CD4-positive, alpha-beta memory T cell (primary cell): ENCODE data around the gene PSMD4. TPM values are rescaled to one million over a fixed set of nuclear protein-coding genes. Genes with fewer than 3 reads are reported as not detected.

Experiments used
- CTCF ChIA-PET: fragments of 350-600 bp; sonication (Branson Sonifier 250); formaldehyde crosslinking; loops from one replicate; lab custom pipeline; 2021; ENCODE audit warnings: inconsistent platforms; ENCODE audit not compliant: partially characterized antibody; lab: Charles Lee
- POLR2A ChIA-PET: fragments of 350-600 bp; sonication (Branson Sonifier 250); formaldehyde crosslinking; loops from one replicate; lab custom pipeline; 2021; ENCODE audit not compliant: partially characterized antibody; lab: Charles Lee
- DNase-seq, 5 donors: peaks; one replicate each; pipeline versions ENCODE4 v3.0.0 to v3.0.0-alpha.2; 2020 to 2022; ENCODE audit warnings: mixed read lengths in 1 of 5
- H3K27ac ChIP-seq: one replicate; pipeline ENCODE4 v1.7.0; 2013; ENCODE audit warnings: low read depth, low read length
- H3K27me3 ChIP-seq: 2 replicates; pipeline ENCODE4 v1.7.0; 2013; ENCODE audit warnings: mild to moderate bottlenecking, low read length, moderate library complexity; ENCODE audit not compliant: insufficient read depth
- H3K36me3 ChIP-seq: 2 replicates; pipeline ENCODE4 v1.7.0; 2013; ENCODE audit warnings: mild to moderate bottlenecking, low read length, moderate library complexity; ENCODE audit not compliant: insufficient read depth
- H3K4me1 ChIP-seq: 2 replicates; pipeline ENCODE4 v1.7.0; 2013; ENCODE audit warnings: mild to moderate bottlenecking, low read length, moderate library complexity; ENCODE audit not compliant: insufficient read depth
- H3K4me3 ChIP-seq, 2 donors: one replicate each; pipeline ENCODE4 v1.7.0; 2013; ENCODE audit warnings: low read length in 2 of 2, mild to moderate bottlenecking in 1 of 2
- H3K9me3 ChIP-seq, 2 donors: one replicate each; pipeline ENCODE4 v1.7.0; 2013; ENCODE audit warnings: low read length in 2 of 2, control low read depth in 1 of 2; ENCODE audit not compliant: control insufficient read depth in 1 of 2
- H3K27ac Mint-ChIP-seq, 7 donors: one replicate each; pipeline ENCODE4 v1.8.0; 2020 to 2021; ENCODE audit warnings: mixed read lengths in 7 of 7, mild to moderate bottlenecking in 6 of 7, inconsistent platforms in 3 of 7, moderate library complexity in 3 of 7
- H3K27me3 Mint-ChIP-seq, 2 donors: one replicate each; pipeline ENCODE4 v1.8.0; 2020 to 2021; ENCODE audit warnings: mixed read lengths in 2 of 2
- H3K36me3 Mint-ChIP-seq, 2 donors: one replicate each; pipeline ENCODE4 v1.8.0; 2020 to 2021; ENCODE audit warnings: mixed read lengths in 2 of 2, inconsistent platforms in 1 of 2, mild to moderate bottlenecking in 1 of 2
- H3K4me1 Mint-ChIP-seq, 4 donors: one replicate each; pipeline ENCODE4 v1.8.0; 2020 to 2021; ENCODE audit warnings: mixed read lengths in 4 of 4, mild to moderate bottlenecking in 1 of 4
- H3K4me3 Mint-ChIP-seq, 8 donors: one replicate each; pipeline ENCODE4 v1.8.0; 2020 to 2021; ENCODE audit warnings: mixed read lengths in 8 of 8, mild to moderate bottlenecking in 7 of 8, moderate library complexity in 6 of 8, inconsistent platforms in 3 of 8
- H3K9me3 Mint-ChIP-seq, 8 donors: one replicate each; pipeline ENCODE4 v1.8.0; 2020 to 2021; ENCODE audit warnings: mixed read lengths in 8 of 8, mild to moderate bottlenecking in 5 of 8, inconsistent platforms in 3 of 8, moderate library complexity in 1 of 8
- intact Hi-C: fragments of 100-400 bp; cut with micrococcal nuclease; formaldehyde crosslinking; loops from one replicate; pipeline ENCODE4 v1.15.1; 2023
- polyA plus RNA-seq, 2 donors: library from polyadenylated mRNA; unstranded; fragments of 300-500 nt; fragmentation: Illumina TruSeq; gene quantifications; one replicate each; pipeline ENCODE4 v1.2.3, GENCODE V29; 2021
- total RNA-seq, 2 experiments: library from RNA; stranded (reverse); gene quantifications; one replicate each; pipeline ENCODE4 v1.2.3, GENCODE V29; 2021

The PSMD4 gene
- total and polyA plus RNA-seq, 4 experiments from 2014 or later, result 143 to 380 (median 196) TPM

DNA sequence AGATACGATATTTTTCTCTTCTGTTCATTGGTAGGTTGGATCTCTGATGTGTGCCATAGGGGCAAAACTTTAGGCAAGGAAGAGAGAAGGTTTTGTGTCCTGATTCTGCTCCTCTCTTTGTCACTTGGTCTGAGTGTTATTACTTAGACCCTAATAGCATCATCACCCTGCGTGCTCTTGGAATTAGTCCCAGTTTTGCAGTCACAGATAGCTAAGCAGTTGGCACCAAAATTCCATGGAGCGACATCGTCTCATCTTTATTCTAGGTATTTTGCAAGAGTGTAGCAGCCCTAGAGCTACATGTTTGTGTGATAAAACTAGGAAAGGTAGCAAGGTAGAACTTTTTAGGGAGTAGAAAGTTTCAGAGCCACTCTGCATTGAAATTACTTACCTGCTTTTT, 32.4 kb upstream of the PSMD4 start:
- no peak overlapping the region for H3K4me3 ChIP-seq
- peak overlapping the region in 1 of 7 donors; percentile 63 for H3K27ac Mint-ChIP-seq
- H3K27ac ChIP-seq, result no peak overlapping the region
- peaks cover under 1% of the 10 kb centered on the region for H3K36me3 ChIP-seq
- no peaks in the 10 kb centered on the region for H3K9me3 ChIP-seq
- H3K4me1 Mint-ChIP-seq, result peaks cover under 1 to 11% (median 3%) of the 10 kb centered on the region in 4 donors
- ChIA-PET CTCF (no interaction called here), POLR2A (no interaction called here)
- no peaks in the 10 kb centered on the region for H3K27me3 ChIP-seq
- H3K36me3 Mint-ChIP-seq, result peaks cover 7 to 31% of the 10 kb centered on the region in 2 donors
- intact Hi-C loops, result no loop called here
- no peaks in the 10 kb centered on the region for H3K27me3 Mint-ChIP-seq
- H3K4me3 Mint-ChIP-seq, result no peak overlapping the region
- H3K4me1 ChIP-seq, result no peaks in the 10 kb centered on the region
- no peak for DNase-seq
- no peaks in the 10 kb centered on the region for H3K9me3 Mint-ChIP-seq

DNA sequence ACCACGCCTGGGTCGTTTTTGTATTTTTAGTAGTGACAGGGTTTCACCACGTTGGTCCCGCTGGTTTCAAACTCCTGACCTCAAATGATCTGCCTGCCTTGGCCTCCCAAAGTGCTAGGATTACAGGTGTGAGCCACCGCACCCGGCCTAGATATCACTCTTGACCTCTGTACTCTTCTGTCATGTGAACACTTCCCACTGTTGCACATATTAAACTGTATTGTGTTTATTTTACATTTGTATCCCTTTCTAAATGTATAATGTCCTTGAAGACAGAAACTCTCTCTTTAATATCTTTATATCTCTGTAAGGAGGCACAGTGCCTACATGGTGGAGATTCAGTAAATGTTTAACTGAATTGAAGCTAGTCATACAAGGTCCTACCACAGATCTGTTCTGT, 19.3 kb upstream of the PSMD4 start:
- Mint-ChIP-seq H3K4me3 (no peak overlapping the region), H3K36me3 (peaks cover 53 to 78% of the 10 kb centered on the region in 2 donors), H3K27me3 (no peaks in the 10 kb centered on the region), H3K9me3 (peaks cover 0 to 2% (median 0%) of the 10 kb centered on the region in 8 donors), H3K27ac (peak overlapping the region in 2 of 7 donors; percentile 48 to 50), H3K4me1 (peaks cover 0 to 4% (median 0%) of the 10 kb centered on the region in 4 donors)
- peaks cover 74% of the 10 kb centered on the region for H3K36me3 ChIP-seq
- H3K27me3 ChIP-seq, result no peaks in the 10 kb centered on the region
- no peak overlapping the region for H3K4me3 ChIP-seq
- no peak overlapping the region for H3K27ac ChIP-seq
- CTCF ChIA-PET, result interaction anchor here (1.2 to 2.5 kb wide), 3 partner anchors 15 to 46 kb away, joined by 3 to 10 read pairs (median 6); partner anchors contain the start of gene VPS72
- no peak for DNase-seq
- no peaks in the 10 kb centered on the region for H3K4me1 ChIP-seq
- POLR2A ChIA-PET, result no interaction called here
- H3K9me3 ChIP-seq, result no peaks in the 10 kb centered on the region
- intact Hi-C loops, result no loop called here

GRCh38 chr1:151237678-151238466, 16.7 kb upstream of the PSMD4 start:
- no peaks in the 10 kb centered on the region for H3K4me1 ChIP-seq
- ChIA-PET CTCF (interaction anchor here (0.6 to 1.4 kb wide), 2 partner anchors 12 to 14 kb away, joined by 3 to 4 read pairs; no protein-coding TSS in a partner anchor), POLR2A (no interaction called here)
- H3K4me3 ChIP-seq, result no peak overlapping the region
- H3K27me3 ChIP-seq, result no peaks in the 10 kb centered on the region
- H3K4me1 Mint-ChIP-seq, result peaks cover 0 to 4% (median 0%) of the 10 kb centered on the region in 4 donors
- H3K9me3 Mint-ChIP-seq, result peaks cover 0 to 2% (median 0%) of the 10 kb centered on the region in 8 donors
- no peaks in the 10 kb centered on the region for H3K9me3 ChIP-seq
- no peak for DNase-seq
- H3K36me3 Mint-ChIP-seq, result peaks cover 56 to 71% of the 10 kb centered on the region in 2 donors
- no peaks in the 10 kb centered on the region for H3K27me3 Mint-ChIP-seq
- H3K36me3 ChIP-seq, result peaks cover 70% of the 10 kb centered on the region
- intact Hi-C loops, result no loop called here
- H3K4me3 Mint-ChIP-seq, result no peak overlapping the region
- H3K27ac Mint-ChIP-seq, result peak overlapping the region in 2 of 7 donors; percentile 44 to 83
- H3K27ac ChIP-seq, result no peak overlapping the region

GRCh38 chr1:151238467-151238739, 16.1 kb upstream of the PSMD4 start:
- H3K27ac Mint-ChIP-seq, result no peak overlapping the region
- POLR2A ChIA-PET, result interaction anchor here (1.3 kb wide), 1 partner anchor 12 kb away, joined by 3 read pairs; no protein-coding TSS in a partner anchor
- H3K9me3 Mint-ChIP-seq, result peaks cover 0 to 2% (median 0%) of the 10 kb centered on the region in 8 donors

DNA sequence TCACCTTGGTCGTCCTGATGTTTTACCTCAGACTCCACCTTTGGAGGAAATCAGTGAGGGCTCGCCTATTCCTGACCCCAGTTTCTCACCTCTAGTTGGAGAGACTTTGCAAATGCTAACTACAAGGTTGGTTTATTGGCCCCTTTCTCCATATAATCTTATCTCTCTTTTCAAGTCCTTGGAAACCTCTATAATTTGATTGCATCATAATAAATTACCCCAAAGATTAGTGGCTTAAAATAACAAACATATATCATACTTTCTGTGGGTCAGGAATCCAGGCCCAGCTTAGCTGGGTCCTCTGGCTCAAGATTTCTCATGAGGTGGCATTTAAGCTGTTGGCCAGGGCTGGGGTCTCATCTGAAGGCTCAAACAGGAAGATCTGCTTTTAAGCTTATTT, 12.1 kb upstream of the PSMD4 start:
- ChIA-PET CTCF (interaction anchor here (1.2 kb wide), 1 partner anchor 143 kb away, joined by 4 read pairs; no protein-coding TSS in a partner anchor), POLR2A (no interaction called here)
- intact Hi-C loops, result no loop called here
- peaks cover 64% of the 10 kb centered on the region for H3K36me3 ChIP-seq
- H3K27ac ChIP-seq, result no peak overlapping the region
- no peaks in the 10 kb centered on the region for H3K27me3 ChIP-seq
- H3K4me1 ChIP-seq, result no peaks in the 10 kb centered on the region
- H3K9me3 Mint-ChIP-seq, result peaks cover 0 to 2% (median 0%) of the 10 kb centered on the region in 8 donors
- H3K27ac Mint-ChIP-seq, result peak overlapping the region in 3 of 7 donors; percentile 25 to 73 (median 44)
- no peaks in the 10 kb centered on the region for H3K4me1 Mint-ChIP-seq
- H3K4me3 ChIP-seq, result no peak overlapping the region
- no peak for DNase-seq
- H3K27me3 Mint-ChIP-seq, result no peaks in the 10 kb centered on the region
- H3K4me3 Mint-ChIP-seq, result no peak overlapping the region
- H3K36me3 Mint-ChIP-seq, result peaks cover 61 to 70% of the 10 kb centered on the region in 2 donors
- no peaks in the 10 kb centered on the region for H3K9me3 ChIP-seq

More at GRCh38 chr1:151238467-151238739, 16.1 kb upstream of the PSMD4 start:
- no peaks in the 10 kb centered on the region for H3K27me3 Mint-ChIP-seq
- Histone ChIP-seq H3K27ac (no peak overlapping the region), H3K4me1 (no peaks in the 10 kb centered on the region), H3K9me3 (no peaks in the 10 kb centered on the region), H3K27me3 (no peaks in the 10 kb centered on the region), H3K4me3 (no peak overlapping the region), H3K36me3 (peaks cover 74% of the 10 kb centered on the region)
- H3K4me3 Mint-ChIP-seq, result no peak overlapping the region
- CTCF ChIA-PET, result no interaction called here
- intact Hi-C loops, result no loop called here
- peaks cover 0 to 4% (median 0%) of the 10 kb centered on the region in 4 donors for H3K4me1 Mint-ChIP-seq
- H3K36me3 Mint-ChIP-seq, result peaks cover 60 to 75% of the 10 kb centered on the region in 2 donors
- DNase-seq, result no peak

DNA sequence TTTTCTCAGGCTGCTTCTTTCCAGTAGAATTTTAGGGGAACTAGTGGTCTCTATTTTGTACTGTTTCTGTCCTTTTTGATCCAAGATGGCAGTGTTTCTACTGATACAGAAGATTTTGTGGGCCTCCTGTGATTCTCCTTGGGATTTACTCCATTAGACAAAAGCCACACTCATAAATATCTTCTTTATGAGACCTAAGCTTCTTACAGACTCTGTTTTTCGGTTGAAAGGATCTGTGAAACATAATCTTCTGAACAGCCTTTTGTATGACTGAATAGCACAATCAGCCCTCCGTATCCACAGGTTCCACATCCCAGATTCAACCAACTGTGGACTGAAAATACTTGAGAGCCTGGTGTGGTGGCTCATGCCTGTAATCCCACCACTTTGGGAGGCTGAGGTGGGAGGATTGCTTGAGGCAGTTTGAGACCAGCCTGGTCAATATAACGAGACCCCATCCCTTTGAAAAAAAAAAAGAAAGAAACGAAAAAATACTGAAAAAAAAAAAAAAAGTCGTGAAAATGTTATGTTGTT, 10.8 kb upstream of the PSMD4 start:
- H3K4me1 Mint-ChIP-seq, result no peaks in the 10 kb centered on the region
- Histone ChIP-seq H3K27me3 (no peaks in the 10 kb centered on the region), H3K4me1 (no peaks in the 10 kb centered on the region), H3K36me3 (peaks cover 64% of the 10 kb centered on the region), H3K4me3 (no peak overlapping the region), H3K27ac (no peak overlapping the region), H3K9me3 (no peaks in the 10 kb centered on the region)
- intact Hi-C loops, result no loop called here
- H3K9me3 Mint-ChIP-seq, result no peaks in the 10 kb centered on the region
- DNase-seq, result no peak
- no peaks in the 10 kb centered on the region for H3K27me3 Mint-ChIP-seq
- H3K27ac Mint-ChIP-seq, result no peak overlapping the region
- ChIA-PET CTCF (no interaction called here), POLR2A (no interaction called here)
- H3K4me3 Mint-ChIP-seq, result no peak overlapping the region
- peaks cover 60 to 68% of the 10 kb centered on the region in 2 donors for H3K36me3 Mint-ChIP-seq

GRCh38 chr1:151246786-151247185, 7.7 kb upstream of the PSMD4 start:
- Mint-ChIP-seq H3K4me3 (no peak overlapping the region), H3K4me1 (peaks cover 0 to 4% (median 3%) of the 10 kb centered on the region in 4 donors), H3K27me3 (no peaks in the 10 kb centered on the region), H3K9me3 (no peaks in the 10 kb centered on the region), H3K27ac (peak overlapping the region in 1 of 7 donors; percentile 6), H3K36me3 (peaks cover 59 to 62% of the 10 kb centered on the region in 2 donors)
- intact Hi-C loops, result no loop called here
- Histone ChIP-seq H3K4me3 (no peak overlapping the region), H3K4me1 (no peaks in the 10 kb centered on the region), H3K36me3 (peaks cover 50% of the 10 kb centered on the region), H3K9me3 (no peaks in the 10 kb centered on the region), H3K27ac (no peak overlapping the region), H3K27me3 (no peaks in the 10 kb centered on the region)
- POLR2A ChIA-PET, result no interaction called here
- CTCF ChIA-PET, result interaction anchor here (1.0 kb wide), 2 partner anchors 50 to 51 kb away, joined by 4 to 5 read pairs; no protein-coding TSS in a partner anchor
- DNase-seq, result no peak
